ENCODE data around the gene THBD.

DNA sequence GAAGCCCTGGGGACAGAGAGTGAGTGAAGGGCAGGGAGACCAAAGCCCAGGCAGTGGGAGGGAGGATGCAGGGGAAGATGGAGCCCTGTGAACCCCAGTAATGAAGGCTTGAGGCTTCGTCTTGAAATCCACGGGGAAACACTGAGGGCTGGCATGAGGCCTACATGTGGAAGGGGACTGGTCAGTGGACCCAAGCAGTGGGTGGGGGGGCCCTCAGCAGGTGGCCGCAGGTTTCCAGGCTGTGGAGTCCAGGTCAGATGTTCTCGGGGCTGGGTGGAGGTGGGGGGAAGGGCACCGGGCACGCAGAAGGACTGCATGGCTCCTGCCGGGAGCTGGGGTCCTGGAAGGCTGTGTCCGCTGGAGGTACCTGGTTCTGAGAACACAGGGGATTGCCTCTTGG lies 39.4 kb upstream of the THBD start:
- TF ChIP-seq, protein P1, sequence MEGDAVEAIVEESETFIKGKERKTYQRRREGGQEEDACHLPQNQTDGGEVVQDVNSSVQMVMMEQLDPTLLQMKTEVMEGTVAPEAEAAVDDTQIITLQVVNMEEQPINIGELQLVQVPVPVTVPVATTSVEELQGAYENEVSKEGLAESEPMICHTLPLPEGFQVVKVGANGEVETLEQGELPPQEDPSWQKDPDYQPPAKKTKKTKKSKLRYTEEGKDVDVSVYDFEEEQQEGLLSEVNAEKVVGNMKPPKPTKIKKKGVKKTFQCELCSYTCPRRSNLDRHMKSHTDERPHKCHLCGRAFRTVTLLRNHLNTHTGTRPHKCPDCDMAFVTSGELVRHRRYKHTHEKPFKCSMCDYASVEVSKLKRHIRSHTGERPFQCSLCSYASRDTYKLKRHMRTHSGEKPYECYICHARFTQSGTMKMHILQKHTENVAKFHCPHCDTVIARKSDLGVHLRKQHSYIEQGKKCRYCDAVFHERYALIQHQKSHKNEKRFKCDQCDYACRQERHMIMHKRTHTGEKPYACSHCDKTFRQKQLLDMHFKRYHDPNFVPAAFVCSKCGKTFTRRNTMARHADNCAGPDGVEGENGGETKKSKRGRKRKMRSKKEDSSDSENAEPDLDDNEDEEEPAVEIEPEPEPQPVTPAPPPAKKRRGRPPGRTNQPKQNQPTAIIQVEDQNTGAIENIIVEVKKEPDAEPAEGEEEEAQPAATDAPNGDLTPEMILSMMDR (IDR thresholded peaks at IDR 0.05), result no peak
- TF ChIP-seq POLR2AphosphoS5 (IDR thresholded peaks at IDR 0.05; ENCODE audit: low read depth, low read length) (no peak), TCF7L2 (IDR thresholded peaks at IDR 0.05; ENCODE audit: low read depth, low read length) (no peak), SIN3A (IDR thresholded peaks at IDR 0.05; ENCODE audit: borderline replicate concordance, insufficient read depth, low read depth, low read length) (no peak)
- TF ChIP-seq, protein P2, sequence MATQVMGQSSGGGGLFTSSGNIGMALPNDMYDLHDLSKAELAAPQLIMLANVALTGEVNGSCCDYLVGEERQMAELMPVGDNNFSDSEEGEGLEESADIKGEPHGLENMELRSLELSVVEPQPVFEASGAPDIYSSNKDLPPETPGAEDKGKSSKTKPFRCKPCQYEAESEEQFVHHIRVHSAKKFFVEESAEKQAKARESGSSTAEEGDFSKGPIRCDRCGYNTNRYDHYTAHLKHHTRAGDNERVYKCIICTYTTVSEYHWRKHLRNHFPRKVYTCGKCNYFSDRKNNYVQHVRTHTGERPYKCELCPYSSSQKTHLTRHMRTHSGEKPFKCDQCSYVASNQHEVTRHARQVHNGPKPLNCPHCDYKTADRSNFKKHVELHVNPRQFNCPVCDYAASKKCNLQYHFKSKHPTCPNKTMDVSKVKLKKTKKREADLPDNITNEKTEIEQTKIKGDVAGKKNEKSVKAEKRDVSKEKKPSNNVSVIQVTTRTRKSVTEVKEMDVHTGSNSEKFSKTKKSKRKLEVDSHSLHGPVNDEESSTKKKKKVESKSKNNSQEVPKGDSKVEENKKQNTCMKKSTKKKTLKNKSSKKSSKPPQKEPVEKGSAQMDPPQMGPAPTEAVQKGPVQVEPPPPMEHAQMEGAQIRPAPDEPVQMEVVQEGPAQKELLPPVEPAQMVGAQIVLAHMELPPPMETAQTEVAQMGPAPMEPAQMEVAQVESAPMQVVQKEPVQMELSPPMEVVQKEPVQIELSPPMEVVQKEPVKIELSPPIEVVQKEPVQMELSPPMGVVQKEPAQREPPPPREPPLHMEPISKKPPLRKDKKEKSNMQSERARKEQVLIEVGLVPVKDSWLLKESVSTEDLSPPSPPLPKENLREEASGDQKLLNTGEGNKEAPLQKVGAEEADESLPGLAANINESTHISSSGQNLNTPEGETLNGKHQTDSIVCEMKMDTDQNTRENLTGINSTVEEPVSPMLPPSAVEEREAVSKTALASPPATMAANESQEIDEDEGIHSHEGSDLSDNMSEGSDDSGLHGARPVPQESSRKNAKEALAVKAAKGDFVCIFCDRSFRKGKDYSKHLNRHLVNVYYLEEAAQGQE (IDR thresholded peaks at IDR 0.05; ENCODE audit: insufficient read depth in 1 of 2, low read depth in 2 of 2, low read length in 1 of 2), result no peak
